Skeletal muscle cell (primary cell): ENCODE results near the gene RAD17.
"Not testable (repeated sequence)": the region's sequence is repeated elsewhere in the genome, so short reads cannot be mapped to it uniquely, and the experiment has no call there.

ENCODE experiments used
- DNase-seq: peaks from one replicate; pipeline ENCODE4 v3.0.0-alpha.2; 2010; ENCODE audit warnings: low read depth
- H3K4me3 ChIP-seq: 2 replicates; pipeline ENCODE4 v1.5.1; 2011; ENCODE audit warnings: low read depth, mild to moderate bottlenecking, control low read depth, low read length, moderate library complexity

RAD17 gene

GRCh38 chr5:69453487-69453886 is 83.9 kb downstream of the RAD17 start:
- H3K4me3 ChIP-seq, DNase-seq: not testable (repeated sequence)

DNA sequence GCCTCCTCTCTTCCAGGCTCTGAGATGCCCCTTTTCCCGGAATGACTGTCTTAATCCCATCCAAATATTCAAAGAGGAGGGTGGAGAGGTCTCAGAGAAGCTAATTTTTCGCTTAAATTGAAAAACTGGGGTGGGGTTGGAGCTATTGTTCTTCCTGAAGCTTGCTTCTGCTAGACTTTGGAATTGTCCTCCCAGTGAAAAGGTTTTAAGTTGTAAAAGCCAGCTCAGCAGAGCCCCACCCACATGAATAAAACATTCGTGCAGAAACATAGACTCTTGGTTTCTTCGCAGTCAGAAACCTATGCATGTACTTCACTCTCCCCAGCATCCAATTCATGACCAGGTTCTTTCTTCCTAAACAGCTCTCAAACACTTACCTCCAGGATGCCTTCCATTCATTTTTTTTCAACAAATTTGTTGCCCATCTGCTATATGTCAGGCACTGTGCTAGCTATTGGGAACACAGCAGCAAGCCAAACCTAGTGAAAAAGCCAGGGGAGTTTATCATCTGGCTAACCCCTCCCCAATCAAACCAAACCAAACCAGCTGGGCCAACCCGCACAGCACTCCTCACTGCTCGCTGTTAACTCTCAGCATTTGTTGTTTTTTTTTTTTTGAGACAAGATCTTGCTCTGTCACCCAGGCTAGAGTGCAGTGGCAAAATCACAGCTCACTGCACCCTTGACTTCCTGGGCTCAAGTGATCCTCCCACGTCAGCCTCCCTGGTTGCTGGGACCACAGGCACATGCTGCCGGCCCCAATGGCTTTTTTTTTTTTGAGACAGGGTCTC is 85.0 kb downstream of the RAD17 start:
- no peak for DNase-seq
- H3K4me3 ChIP-seq: no peak overlapping the region

DNA sequence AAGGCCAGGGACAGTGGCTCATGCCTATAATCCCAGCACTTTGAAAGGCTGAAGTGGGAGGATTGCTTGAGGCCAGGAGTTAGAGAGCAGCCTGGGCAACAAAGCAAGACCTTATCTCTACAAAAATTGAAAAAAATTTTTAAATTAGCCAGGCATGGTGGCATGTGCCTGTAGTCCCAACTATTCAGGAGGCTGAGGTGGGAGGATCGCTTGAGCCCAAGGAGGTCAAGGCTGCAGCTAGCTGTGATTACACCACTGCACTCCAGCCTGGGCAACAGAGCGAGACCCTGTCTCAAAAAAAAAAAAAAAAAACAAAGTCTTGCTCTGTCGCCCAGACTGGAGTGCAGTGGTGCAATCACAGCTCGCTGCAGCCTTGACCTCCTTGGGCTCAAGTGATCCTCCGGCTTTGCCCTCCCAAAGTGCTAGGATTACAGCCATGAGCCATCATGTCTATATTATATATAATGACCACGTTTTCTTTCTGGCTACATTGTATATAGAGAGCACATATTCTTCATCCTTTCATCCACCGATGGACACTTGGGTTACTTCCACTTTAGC is 85.9 kb downstream of the RAD17 start:
- not testable (repeated sequence) for DNase-seq, H3K4me3 ChIP-seq

DNA sequence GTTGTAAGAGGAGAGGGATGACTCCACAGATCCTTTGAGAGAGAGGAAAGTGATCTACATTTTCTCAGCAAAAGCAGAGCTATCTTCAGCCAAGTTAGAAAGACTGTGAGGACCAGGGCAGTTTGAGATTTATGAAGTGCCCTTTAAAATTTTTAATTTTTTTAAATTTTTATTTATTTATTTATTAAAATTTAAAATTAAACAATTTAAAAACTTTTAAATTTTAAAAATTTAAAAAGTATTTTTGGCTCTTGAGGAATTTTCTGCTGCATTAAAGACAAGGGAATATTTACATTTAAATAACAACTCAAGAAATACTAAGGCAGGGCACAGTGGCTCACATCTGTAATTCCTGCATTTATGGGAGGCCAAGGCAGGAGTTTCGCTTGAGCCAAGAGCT is 92.6 kb downstream of the RAD17 start:
- H3K4me3 ChIP-seq: no peak overlapping the region
- DNase-seq: no peak
